NK-92 (cell line): ENCODE results near the gene GOLT1A.

Experiments
- DNase-seq: peaks from one replicate; lab custom pipeline; 2025; ENCODE audit not compliant: unreplicated experiment; lab: John Stamatoyannopoulos, UW

Gene GOLT1A

GRCh38 chr1:204213668-204214662 is at the start of gene GOLT1A:
Gene GOLT1A, minus strand, starts transcription at chr1:204213988. Its CDS starts 82 bp downstream, at chr1:204213906.
- DNase-seq = no peak

- DNase-seq = no peak
Observed at GRCh38 chr1:204263254-204263910, 49.6 kb upstream of the GOLT1A start.

- DNase-seq = no peak
Observed at GRCh38 chr1:204262506-204263253, 48.9 kb upstream of the GOLT1A start.

GRCh38 chr1:204261746-204262505 is 48.1 kb upstream of the GOLT1A start:
- no peak for DNase-seq

GRCh38 chr1:204261266-204261665 is 47.5 kb upstream of the GOLT1A start:
- no peak for DNase-seq

GRCh38 chr1:204260601-204261197 is 46.9 kb upstream of the GOLT1A start:
- DNase-seq = no peak

GRCh38 chr1:204259782-204260181 is 46.0 kb upstream of the GOLT1A start:
- DNase-seq = no peak

- DNase-seq = no peak
Observed at GRCh38 chr1:204259196-204259595, 45.4 kb upstream of the GOLT1A start.

GRCh38 chr1:204258213-204259115 is 44.7 kb upstream of the GOLT1A start:
- no peak for DNase-seq

GRCh38 chr1:204257446-204257845 is 43.7 kb upstream of the GOLT1A start:
- no peak for DNase-seq

GRCh38 chr1:204256531-204256930 is 42.7 kb upstream of the GOLT1A start:
- no peak for DNase-seq

- DNase-seq = no peak
Observed at GRCh38 chr1:204255966-204256365, 42.2 kb upstream of the GOLT1A start.

- no peak for DNase-seq
Observed at GRCh38 chr1:204255225-204255624, 41.4 kb upstream of the GOLT1A start.

- no peak for DNase-seq
Observed at GRCh38 chr1:204254031-204254661, 40.4 kb upstream of the GOLT1A start.

- DNase-seq = no peak
Observed at GRCh38 chr1:204251926-204252689, 38.3 kb upstream of the GOLT1A start.

- no peak for DNase-seq
Observed at GRCh38 chr1:204251286-204251685, 37.5 kb upstream of the GOLT1A start.

- DNase-seq = no peak
Observed at GRCh38 chr1:204250428-204251030, 36.7 kb upstream of the GOLT1A start.
